Uterus (tissue), 4 donors: ENCODE measurements around the gene MBP. TPM values are rescaled to one million over a fixed set of nuclear protein-coding genes. Genes with fewer than 3 reads are reported as not detected.

ENCODE experiments used
- DNase-seq, 2 donors: peaks; one replicate each; pipeline ENCODE4 v3.0.0-alpha.2; 2019 to 2020
- H3K27ac ChIP-seq, 2 donors: fragments of 200-600 bp; sonication (generic); 1 replicate in 1 of 2; 2 replicates in 1 of 2; pipeline ENCODE4 v1.5.1; 2016 to 2018
- H3K27me3 ChIP-seq, 2 donors: fragments of 200-600 bp; sonication (generic); one replicate each; pipeline ENCODE4 v1.5.1; 2018 to 2019; ENCODE audit warnings: control low read depth in 1 of 2
- H3K36me3 ChIP-seq, 2 donors: fragments of 200-600 bp; sonication (generic); one replicate each; pipeline ENCODE4 v1.5.1; 2019; ENCODE audit warnings: control low read depth in 1 of 2
- H3K4me1 ChIP-seq, 2 donors: fragments of 200-600 bp; sonication (generic); one replicate each; pipeline ENCODE4 v1.5.1; 2018 to 2019; ENCODE audit warnings: control low read depth in 1 of 2
- H3K4me3 ChIP-seq, 2 donors: fragments of 200-600 bp; sonication (generic); 1 replicate in 1 of 2; 2 replicates in 1 of 2; pipeline ENCODE4 v1.5.1; 2018 to 2019; ENCODE audit warnings: mild to moderate bottlenecking in 1 of 2
- H3K9me3 ChIP-seq, 2 donors: fragments of 200-600 bp; sonication (generic); one replicate each; pipeline ENCODE4 v1.5.1; 2019; ENCODE audit warnings: control low read depth in 1 of 2
- POLR2A ChIP-seq, 2 donors: fragments of 450-650 bp; IDR thresholded peaks; one replicate each; pipeline ENCODE4 v1.6.1; 2016; ENCODE audit warnings: antibody characterized with exemption in 2 of 2, mild to moderate bottlenecking in 1 of 2, moderate library complexity in 1 of 2
- intact Hi-C: fragments of 100-400 bp; cut with DNase I; formaldehyde crosslinking; loops from one replicate; pipeline ENCODE4 v1.15.1; 2023; ENCODE audit warnings: low total_unique reads
- total RNA-seq, 4 donors: library from RNA; depleted of rRNA in 3 of 4; stranded (reverse); fragments of >200 nt in 3 of 4; gene quantifications; one replicate each; pipeline versions ENCODE4 v1.1.0 to v1.2.4, GENCODE V29; 2014 to 2023
- TF ChIP-seq, protein P1 (sequence below), 4 experiments: fragments of 200-600 bp in 2 of 4; fragments of 450-650 bp in 2 of 4; sonication (generic) in 2 of 4; IDR thresholded peaks; one replicate each; pipeline ENCODE4 v1.5.1; 2016 to 2019; ENCODE audit warnings: antibody characterized with exemption in 4 of 4, mild to moderate bottlenecking in 2 of 4, moderate library complexity in 1 of 4
- donor health status: DM: yes; HTN: yes; CAD: no.

MBP gene
- total RNA-seq, result 10 to 100 TPM; 12.1 to 52.2 (median 19.8) TPM

DNA sequence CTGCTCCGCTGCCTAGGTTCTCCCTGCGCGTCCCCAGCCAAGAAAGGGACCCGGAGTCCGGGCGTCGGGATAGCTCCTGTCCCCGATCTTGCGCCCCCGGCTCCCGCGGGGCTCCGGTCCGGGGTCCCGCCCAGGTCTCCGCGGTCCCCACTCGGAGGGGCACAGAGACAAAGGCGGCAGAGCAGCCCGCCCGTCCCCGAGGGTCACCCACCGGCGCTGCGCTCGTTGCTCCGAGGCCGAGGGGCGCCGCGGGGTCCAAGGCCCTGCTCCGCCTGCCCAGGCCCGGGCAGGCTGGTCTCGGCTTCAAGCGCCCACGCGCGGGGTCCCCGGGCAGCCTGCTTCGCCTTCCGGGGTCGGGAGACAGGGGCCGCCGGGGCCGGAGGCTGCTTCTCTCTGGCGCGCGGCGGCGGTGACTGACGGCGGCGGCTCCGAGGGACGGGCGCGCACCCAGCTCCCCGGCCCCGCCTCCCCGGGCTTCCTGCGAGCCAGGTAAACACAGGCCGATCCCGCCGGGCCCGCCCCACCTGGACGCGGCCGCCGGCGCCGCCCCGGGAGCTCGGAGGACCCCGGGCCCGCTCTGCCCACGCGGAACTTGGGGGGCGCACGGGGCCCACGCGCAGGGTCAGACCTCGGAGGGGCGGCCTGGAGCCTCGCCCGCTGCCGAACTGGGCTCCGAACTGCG is at the start of gene MBP:
MBP (minus strand) TSS at position 415 of the 682 bp plus-strand sequence. CDS start 27,522 bp downstream, outside the sequence.
- H3K36me3 ChIP-seq, result no peaks in the 10 kb centered on the region
- intact Hi-C loops, result no loop called here
- DNase-seq, result peak; percentile 51 to 59
- TF ChIP-seq, protein P1, sequence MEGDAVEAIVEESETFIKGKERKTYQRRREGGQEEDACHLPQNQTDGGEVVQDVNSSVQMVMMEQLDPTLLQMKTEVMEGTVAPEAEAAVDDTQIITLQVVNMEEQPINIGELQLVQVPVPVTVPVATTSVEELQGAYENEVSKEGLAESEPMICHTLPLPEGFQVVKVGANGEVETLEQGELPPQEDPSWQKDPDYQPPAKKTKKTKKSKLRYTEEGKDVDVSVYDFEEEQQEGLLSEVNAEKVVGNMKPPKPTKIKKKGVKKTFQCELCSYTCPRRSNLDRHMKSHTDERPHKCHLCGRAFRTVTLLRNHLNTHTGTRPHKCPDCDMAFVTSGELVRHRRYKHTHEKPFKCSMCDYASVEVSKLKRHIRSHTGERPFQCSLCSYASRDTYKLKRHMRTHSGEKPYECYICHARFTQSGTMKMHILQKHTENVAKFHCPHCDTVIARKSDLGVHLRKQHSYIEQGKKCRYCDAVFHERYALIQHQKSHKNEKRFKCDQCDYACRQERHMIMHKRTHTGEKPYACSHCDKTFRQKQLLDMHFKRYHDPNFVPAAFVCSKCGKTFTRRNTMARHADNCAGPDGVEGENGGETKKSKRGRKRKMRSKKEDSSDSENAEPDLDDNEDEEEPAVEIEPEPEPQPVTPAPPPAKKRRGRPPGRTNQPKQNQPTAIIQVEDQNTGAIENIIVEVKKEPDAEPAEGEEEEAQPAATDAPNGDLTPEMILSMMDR (IDR thresholded peaks at IDR 0.05), result no peak
- peak; percentile 5 to 70 for TF ChIP-seq POLR2A (IDR thresholded peaks at IDR 0.05)
- H3K4me1 ChIP-seq, result peaks cover 0 to 8% of the 10 kb centered on the region in 2 donors
- H3K9me3 ChIP-seq, result no peaks in the 10 kb centered on the region
- peak within 1 kb of the TSS; percentile 56 to 61 for H3K4me3 ChIP-seq
- H3K27me3 ChIP-seq, result no peaks in the 10 kb centered on the region
- H3K27ac ChIP-seq, result peak within 1 kb of the TSS; percentile 90 to 91

- no peaks in the 10 kb centered on the region for H3K36me3 ChIP-seq
- no peaks in the 10 kb centered on the region for H3K4me1 ChIP-seq
- no peaks in the 10 kb centered on the region for H3K9me3 ChIP-seq
- DNase-seq, result no peak
- no peak overlapping the region for H3K4me3 ChIP-seq
- intact Hi-C loops, result no loop called here
- TF ChIP-seq, protein P1 (IDR thresholded peaks at IDR 0.05), result no peak
- no peak for TF ChIP-seq POLR2A (IDR thresholded peaks at IDR 0.05)
- no peaks in the 10 kb centered on the region for H3K27me3 ChIP-seq
- no peak overlapping the region for H3K27ac ChIP-seq
Observed at GRCh38 chr18:77181950-77182707, 49.5 kb upstream of the MBP start.

GRCh38 chr18:77178559-77178958 is 46.0 kb upstream of the MBP start:
- Histone ChIP-seq H3K27me3 (no peaks in the 10 kb centered on the region), H3K36me3 (no peaks in the 10 kb centered on the region), H3K4me1 (no peaks in the 10 kb centered on the region), H3K27ac (no peak overlapping the region), H3K4me3 (no peak overlapping the region), H3K9me3 (no peaks in the 10 kb centered on the region)
- TF ChIP-seq POLR2A (IDR thresholded peaks at IDR 0.05), result no peak
- TF ChIP-seq, protein P1 (IDR thresholded peaks at IDR 0.05), result no peak
- DNase-seq, result no peak
- intact Hi-C loops, result no loop called here

DNA sequence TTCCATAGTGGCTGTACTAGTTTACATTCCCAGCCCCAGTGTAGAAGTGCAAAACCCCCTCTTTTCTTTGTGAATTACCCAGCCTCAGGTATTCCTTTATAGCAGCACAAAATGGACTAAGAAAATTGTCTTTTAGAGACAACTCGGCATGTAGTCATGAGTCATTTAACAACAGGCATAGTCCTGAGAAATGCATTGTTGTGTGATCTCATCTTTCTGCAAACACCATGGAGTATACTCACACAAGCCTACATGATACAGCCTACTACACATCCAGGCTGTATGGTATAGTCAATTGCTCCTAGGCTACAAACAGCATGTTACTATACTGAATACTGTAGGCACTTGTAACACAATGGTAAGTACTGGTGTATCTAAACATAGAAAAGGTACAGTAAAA is 44.4 kb upstream of the MBP start:
- H3K27ac ChIP-seq, result no peak overlapping the region
- intact Hi-C loops, result no loop called here
- TF ChIP-seq, protein P1 (IDR thresholded peaks at IDR 0.05), result no peak
- no peak for TF ChIP-seq POLR2A (IDR thresholded peaks at IDR 0.05)

More for the DNA sequence above, 44.4 kb upstream of the MBP start:
- no peaks in the 10 kb centered on the region for H3K27me3 ChIP-seq
- no peaks in the 10 kb centered on the region for H3K9me3 ChIP-seq
- no peaks in the 10 kb centered on the region for H3K4me1 ChIP-seq
- DNase-seq, result no peak
- no peaks in the 10 kb centered on the region for H3K36me3 ChIP-seq
- H3K4me3 ChIP-seq, result no peak overlapping the region
